Esophagus mucosa (tissue), 1 donor: ENCODE results near the gene HS6ST3. TPM values are rescaled to one million over a fixed set of nuclear protein-coding genes. Genes with fewer than 3 reads are reported as not detected.

Source experiments
- ATAC-seq: fragments of 200-7000 bp; cut with Tn5 transposase; one replicate; pipeline ENCODE4 v1.9.1; 2020
- total RNA-seq: library from RNA; stranded (reverse); gene quantifications from one replicate; pipeline ENCODE4 v1.2.4, GENCODE V29; 2023
- donor health status: DM: yes; HTN: yes; CAD: no.

Gene HS6ST3
- total RNA-seq, 1 donor from 2014 or later, result not detected

DNA sequence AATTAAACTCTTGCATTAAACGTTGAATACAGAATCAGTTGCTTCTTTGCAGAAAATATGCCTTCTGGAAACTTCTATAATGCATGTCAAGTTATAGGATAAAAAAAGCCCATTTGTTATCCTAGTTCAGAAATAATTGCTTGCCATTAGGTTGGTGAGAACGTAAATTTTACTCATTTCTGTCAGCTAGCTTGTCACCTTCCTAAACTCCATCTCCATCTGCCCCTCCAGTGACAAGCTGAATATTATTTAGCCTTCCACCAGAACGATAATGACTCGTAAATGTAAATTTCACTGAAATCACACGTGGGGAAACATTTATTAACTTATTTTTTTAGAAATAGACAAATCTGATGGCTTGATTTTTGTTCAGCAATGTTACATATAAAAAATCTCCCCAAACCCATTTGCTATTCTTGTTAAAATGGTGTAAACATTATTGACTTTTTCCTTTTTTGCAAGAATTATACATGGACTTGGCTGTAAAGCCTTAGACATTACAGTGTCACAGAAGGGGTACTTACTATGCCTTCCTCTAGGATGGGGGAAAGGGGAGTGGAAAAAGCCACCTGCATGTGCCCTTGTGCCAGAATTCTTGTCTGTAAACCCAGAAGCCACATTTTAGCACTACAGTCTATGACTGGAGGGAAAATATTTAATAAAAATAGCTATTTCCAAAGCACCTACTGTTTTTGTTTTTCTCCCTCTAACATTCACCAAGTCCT is 577.5 kb downstream of the HS6ST3 start:
- ATAC-seq, result no peak

DNA sequence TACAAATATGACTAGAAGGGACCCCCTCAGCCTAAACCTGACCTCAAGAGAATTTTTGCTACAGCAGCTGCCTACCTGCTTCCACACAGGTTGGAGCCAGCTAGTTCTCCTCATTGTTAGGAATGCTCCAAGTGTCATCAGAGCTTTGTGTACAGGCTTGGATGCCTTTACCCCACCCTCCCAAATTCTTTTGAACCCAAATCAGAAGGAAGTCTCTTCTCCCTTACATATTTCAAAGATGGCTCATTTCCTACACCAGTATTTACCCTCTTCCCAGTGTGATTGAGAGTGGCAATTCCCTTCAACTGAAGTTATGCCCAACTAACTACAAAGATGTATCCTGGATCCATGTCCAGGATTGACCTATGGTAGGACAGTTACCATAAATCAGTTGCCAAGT is 581.2 kb downstream of the HS6ST3 start:
- no peak for ATAC-seq

DNA sequence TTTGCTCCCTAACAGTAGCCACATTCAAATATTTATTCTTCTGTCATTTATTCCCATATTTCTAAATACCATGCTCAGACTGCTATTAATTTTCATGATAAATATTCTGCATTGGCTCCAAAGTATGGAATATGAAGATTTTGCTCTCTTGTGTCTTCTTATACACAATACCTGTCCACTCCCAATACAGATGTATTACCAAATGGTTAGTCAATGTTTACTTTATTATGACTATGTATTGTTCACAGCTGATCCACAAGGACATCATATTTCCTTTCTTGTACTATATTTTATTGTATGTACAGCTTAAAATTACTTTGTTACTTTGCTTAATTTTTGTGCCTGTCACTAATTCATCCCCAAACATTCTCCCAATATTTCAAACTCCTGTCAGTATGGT is 582.1 kb downstream of the HS6ST3 start:
- ATAC-seq, result no peak

DNA sequence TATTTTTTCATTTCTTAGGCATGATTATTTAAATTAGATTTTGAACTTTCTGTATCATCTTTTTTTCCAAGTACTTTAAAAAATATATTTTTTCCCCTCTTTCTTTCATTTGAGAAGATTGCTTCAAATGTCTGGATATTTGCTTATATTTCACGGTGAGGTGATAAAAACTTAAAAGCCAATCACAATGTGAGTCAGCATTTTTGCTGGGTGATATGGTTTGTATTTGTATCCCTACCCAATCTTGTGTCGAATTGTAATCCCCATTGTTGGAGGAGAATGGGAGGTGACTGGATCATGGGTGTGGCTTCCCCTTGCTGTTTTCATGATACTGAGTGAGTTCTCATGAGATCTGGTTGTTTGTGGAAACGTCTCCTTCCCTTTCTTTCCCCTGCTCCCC is 583.9 kb downstream of the HS6ST3 start:
- ATAC-seq, result no peak

DNA sequence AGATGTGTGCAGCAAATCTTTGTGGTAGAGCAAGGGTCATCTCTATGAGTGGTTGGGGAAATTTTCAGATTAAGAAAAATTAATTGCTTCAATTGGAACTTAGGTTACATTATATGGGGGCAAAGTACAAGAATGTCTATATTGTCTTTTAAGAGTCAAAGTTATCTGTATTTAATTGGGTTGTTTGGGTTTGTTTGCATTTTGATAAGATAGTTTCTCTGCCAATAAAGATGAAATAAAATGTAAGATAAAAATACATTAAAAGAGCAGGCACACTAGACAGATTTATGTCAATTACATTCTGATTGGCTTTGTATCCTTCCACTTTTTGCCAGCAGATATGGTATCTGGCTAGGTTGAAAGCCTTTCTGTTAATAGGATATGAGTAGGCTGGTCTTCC is 587.1 kb downstream of the HS6ST3 start:
- ATAC-seq, result no peak

DNA sequence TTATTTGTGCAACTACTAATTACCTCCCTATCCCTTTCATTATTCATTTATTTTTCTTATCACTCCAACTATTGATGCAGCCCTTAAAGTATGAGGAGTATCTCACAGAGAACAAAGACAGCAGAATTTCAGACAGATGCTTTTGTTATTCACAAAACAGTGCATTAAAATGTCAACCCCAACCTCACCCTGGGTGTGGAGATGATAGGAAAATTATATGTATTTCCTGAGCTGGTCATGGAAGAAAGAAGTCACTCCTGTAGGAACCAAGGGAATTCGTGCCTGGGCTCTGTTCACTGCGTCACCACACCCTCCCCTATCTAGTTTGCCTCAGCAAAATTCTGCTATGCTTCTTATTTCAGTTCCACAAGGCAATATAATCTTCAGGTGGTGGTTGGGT is 588.9 kb downstream of the HS6ST3 start:
- ATAC-seq, result no peak

DNA sequence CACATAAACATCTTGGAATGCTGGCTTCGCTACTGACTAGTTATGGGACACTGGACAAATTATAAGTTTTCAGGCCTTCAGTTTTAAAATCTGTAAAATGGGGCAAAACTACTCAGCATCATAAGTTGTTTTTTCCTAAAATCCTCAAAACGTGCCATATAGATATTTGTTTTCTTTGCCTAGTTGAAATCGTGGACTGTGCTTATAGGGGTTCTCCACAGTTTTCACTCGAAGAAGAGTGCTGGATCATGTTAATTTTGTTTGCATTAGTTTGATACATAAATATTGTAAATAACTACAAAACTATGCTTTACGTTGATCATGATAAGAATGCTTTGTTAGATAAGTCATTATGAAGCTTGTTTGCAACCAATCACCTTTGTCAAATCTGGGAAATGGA is 591.0 kb downstream of the HS6ST3 start:
- ATAC-seq, result no peak

DNA sequence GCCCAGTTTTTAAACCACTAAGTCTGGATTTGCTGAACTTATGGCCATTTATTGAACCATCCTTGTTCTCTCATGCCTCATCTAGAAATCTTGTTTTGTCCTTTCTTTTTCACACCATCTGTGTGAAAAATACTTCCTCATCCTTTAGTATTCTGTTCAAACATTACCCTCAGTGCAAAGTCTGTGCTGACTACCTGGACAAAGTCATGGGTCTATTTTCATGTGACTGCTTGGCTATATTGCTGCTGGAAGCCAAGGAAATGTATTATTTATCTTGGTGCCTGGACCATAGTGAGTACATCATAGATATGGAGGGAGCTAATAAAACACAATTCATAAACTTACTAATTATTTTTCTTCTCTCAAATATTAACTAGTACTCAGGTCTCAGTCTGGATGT is 591.9 kb downstream of the HS6ST3 start:
- no peak for ATAC-seq

DNA sequence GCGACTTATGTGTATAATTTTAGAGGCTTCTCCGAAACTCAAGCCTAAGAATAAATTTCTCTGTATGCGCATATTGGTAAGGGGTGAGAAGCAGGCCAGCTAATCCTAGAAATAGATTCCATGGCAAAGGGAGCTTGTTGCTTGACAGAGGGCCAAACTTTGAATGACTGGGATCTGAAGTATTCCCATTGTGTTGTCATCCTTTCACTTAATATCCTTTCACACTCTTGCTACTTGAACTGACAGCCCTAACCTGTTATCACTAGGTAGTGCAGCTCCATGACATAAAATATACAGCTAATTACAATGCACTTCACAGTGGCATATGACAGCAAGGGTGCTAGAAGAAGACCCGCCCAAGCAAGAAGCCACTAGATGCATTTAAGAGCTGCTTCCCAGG is 594.6 kb downstream of the HS6ST3 start:
- no peak for ATAC-seq

DNA sequence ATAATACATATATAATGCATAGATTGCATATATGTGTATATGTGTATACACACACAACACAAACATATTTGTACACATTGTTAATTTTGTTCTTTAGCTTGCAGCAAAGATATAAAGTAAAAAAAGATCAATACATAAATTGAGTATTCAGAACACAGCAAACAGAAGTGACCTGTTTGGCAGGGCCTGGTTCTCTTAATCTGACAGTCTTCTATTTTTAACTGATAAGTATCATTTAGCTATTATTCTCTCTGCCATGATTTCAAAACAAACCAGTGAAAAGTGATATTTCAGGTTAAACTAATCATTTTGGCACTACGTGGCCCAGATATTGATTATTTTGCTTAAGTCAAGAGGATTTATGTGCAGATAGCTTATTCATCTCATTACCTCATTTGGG is 595.0 kb downstream of the HS6ST3 start:
- ATAC-seq, result no peak

DNA sequence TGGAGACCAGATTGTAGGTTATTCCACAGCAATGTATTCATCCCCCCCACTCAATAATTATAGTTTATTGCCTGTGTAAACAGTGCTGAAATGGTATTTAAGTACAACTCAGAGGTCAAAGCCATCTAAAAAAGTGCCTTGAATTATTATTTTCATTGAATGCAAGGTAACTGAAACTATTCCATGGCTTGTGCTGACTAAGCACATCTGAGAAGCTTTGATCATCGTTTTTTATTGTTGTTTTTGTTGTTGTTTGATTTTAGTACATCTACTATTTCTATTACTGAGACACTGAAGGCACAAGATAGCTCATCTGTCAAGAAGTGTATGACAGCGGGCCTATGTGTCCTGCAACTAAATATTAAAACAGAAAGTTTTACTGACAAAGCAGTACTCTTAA is 596.4 kb downstream of the HS6ST3 start:
- no peak for ATAC-seq

DNA sequence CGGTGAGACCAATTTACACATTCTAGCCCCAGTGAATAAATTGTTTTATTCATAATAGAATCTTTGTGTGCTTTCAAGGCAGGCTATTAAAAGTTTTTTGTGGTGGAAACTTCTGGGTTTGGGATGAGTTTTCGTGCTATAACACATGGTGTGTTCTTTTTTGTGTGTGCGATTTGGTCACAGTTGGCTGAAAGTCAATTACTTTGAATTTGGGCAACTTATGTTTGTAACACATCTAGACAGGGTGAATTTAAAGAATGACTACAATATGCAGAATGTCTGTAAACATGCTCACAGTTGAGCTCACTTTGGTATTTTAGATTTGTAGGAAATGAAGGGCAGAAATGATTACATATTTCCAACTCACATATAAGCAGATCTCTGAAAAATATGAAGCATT is 597.3 kb downstream of the HS6ST3 start:
- ATAC-seq, result no peak

DNA sequence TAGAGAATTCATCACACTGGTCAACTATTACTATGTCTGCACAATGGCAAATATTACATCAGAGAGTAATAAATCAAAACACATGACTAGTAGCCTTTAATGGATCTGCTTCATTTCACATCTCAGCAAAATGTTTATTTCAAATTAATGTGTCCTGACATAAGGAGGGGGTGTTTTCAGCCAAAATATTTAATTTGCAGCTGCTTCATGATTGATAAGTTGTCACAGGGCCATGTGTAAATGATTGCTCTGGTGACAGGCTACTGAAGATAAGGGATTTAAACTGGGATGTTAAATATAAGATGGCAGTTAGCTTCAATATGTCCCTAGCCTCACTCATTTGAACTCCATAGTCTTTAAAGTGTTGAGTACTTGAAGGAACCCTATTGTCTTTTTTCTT is 601.1 kb downstream of the HS6ST3 start:
- no peak for ATAC-seq

DNA sequence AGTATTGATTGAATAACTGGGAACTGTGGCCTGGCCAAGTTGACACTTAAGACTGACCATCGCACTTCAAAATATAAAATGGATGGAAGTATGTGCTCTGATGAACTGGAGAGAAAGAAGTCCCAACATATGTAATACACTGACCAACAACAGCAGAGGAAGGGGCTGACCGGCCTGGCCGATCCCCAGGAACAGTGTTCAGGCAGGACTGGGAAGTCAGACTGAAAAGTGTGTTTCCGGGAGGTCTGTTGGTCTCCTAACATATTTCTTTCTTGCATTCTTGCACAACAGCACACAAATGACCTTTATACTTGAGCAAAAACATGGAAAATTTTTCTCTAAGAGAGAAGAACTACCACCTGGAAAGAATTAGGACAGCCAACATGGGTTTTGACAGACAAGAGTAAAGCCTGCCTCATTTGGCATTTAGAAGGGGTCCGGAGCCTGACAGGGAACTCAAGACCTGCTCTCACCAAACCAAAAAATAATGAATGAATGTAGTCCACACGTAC is 606.5 kb downstream of the HS6ST3 start:
- ATAC-seq, result no peak

DNA sequence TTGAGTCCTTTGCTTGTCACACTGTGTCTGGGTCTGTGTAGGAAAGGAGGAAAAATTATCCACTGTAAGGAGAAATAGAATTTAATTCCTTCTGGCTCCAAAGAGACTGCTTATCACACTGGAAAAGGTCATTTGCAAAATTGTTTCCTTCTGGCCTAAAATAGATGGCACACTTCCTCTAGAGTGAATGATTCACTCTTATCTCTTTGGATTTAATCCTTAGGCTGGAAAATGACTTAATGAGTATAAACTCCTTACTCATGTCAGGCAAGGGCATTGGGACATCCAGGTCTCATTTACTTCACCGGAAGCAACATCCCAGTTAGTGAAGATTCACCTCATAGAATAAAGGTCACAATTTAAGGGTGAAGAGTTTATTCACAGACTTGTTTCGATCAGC is 610.8 kb downstream of the HS6ST3 start:
- ATAC-seq, result no peak

DNA sequence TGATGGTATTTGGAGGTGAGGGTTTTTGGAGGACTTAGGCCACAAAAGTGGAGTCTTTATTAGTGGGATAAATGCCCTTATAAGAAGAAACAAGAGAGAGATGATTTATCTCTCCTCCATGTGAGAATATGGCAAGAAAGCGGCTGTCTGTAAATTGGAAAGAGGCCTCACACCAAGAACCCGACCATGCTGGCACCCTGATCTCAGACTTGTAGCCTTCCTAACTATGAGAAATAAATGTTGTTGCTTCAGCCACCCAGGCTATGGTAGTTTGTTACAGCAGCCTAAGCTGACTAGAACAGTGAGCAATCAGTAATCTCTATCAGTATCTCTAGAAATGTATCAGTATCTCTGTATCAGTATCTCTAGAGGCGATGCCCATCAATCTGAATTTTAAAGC is 617.2 kb downstream of the HS6ST3 start:
- ATAC-seq, result no peak

DNA sequence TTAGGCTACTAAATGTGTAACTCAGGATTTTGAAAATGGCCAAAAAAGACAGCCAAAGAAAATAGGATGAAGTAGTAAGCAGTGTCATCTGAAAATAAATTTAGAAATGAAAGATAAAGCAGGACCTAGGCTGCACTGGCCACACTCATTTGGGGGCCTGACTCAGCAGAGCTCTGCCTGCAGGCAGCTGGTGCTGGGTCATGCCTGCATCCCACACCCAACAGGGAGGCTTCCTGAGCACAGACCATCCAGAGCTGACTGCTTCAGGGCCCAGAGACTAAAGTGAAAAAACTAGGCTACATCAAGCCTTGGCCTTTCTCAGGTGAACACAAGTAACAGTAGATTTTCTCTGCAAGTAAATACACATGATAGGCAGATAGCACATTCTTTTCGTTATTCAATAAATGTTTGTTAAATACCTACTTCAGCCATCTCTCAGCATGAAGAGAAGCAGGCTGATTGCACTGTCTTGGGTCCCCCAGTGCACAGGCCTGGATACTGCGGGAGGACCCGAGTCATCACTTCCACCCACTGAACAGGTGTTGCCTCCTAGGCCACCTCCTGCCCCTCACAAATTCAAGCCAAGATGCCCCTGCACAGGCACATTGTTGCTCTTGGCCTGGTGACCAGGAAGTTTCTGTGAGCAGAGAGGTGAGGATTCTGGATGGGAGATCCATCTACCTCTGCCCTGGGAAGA is 620.4 kb downstream of the HS6ST3 start:
- ATAC-seq, result no peak

DNA sequence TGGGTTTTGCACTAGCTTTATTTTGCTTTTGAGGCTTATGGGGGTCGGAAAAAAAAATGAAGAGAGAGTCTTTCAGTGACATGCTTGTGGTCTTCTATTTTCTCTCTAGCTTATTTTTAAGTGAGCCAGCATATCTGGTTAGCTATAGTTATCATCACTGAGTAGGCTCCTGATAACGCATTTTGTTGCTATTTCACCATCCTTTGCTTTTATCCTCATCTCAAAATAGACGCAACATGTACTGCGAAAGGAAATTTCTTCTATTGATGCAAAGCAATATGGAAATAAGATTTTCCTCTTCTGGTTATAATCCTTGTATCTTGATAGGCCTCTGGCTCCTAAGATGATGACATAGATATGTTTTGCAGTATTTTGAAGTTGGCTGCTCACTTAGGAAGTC is 630.5 kb downstream of the HS6ST3 start:
- no peak for ATAC-seq

DNA sequence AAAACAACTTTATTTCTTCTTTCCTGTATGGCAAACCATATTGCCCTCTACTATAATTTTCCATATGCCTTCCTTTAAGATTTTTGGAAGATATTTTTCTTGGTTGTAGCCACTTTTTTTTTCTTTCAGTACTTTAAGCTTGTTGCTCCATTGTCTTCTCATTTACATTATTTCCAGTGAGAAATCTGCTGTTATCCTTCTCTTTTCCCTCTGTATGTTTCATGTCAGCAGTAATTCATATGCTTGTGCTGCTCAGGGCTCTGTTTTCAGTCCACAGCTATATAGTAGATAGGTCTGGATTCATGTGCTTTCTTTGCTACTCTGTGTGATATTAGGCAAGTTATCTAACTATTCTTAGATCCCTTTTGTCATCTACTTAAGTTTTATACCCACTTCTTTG is 636.7 kb downstream of the HS6ST3 start:
- no peak for ATAC-seq

DNA sequence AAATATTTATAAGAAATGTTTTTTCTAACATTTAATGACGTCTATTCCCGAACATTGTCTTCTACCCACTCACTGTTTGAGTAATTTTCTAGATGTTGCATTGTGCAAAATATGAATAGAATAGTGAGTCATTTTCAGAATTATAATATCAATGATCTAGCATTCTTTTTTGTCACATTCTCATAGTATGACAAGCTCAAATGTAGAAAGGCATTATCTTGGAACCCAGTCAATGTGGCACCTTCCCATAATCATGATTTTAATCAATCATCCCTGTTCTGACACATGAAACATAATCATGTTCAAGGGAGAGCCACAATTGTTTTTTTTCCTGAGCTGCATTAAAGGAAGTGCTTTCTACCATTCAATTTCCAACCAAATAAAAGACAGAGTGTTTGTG is 638.6 kb downstream of the HS6ST3 start:
- ATAC-seq, result no peak

DNA sequence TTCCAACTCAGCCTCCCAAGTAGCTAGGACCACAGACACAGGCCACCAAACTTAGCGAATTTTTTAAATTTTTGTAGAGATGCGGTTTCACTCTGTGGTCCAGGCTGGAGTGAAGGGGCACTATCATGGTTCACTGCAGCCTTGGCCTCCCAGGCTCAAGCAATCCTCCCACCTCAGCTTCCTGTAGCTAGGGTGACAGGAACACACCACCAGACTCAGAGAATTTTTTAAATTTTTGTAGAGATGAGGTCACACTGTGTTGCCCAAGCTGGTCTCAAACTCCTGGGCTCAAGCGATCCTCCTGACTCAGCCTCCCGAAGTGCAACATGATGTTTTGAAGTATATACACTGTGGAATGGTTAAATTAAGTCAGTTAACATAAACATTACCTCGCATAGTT is 640.8 kb downstream of the HS6ST3 start:
- no peak for ATAC-seq

DNA sequence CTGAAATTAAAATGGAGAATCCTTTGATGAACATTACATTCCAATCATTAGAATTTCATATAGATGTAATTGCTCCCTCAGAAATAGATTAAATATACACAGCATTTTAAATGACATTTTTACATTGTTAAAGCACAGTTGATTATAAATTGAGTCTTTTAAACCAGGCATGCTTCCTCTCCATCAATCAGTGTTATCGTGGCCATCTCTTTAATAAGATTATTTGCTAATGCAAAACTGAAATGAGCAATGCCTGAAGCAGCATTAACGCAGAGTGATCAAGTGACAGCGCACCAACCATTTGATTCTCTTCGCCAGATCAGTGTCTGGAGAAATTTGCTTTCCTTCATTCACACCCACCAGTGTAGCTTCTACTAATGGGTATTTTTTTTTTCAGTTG is 644.6 kb downstream of the HS6ST3 start:
- ATAC-seq, result no peak

DNA sequence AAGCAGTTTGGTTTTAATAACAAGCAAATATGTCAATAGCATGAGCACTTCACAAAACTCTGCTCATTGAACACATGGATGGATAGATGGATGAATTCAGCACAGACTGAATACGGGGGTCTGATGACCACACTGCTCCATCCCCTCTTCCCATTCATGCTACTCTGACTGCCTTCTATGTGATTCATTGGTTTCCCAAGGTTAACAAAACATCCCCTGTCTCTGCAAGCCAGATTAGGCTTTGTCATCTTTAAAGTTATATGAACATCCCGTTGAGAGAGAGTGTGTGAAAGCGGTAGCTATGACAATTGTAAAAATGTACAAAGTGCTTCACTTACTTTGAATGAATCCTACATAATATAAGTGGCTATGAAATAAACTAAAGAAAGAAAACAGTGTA is 651.9 kb downstream of the HS6ST3 start:
- ATAC-seq, result no peak

DNA sequence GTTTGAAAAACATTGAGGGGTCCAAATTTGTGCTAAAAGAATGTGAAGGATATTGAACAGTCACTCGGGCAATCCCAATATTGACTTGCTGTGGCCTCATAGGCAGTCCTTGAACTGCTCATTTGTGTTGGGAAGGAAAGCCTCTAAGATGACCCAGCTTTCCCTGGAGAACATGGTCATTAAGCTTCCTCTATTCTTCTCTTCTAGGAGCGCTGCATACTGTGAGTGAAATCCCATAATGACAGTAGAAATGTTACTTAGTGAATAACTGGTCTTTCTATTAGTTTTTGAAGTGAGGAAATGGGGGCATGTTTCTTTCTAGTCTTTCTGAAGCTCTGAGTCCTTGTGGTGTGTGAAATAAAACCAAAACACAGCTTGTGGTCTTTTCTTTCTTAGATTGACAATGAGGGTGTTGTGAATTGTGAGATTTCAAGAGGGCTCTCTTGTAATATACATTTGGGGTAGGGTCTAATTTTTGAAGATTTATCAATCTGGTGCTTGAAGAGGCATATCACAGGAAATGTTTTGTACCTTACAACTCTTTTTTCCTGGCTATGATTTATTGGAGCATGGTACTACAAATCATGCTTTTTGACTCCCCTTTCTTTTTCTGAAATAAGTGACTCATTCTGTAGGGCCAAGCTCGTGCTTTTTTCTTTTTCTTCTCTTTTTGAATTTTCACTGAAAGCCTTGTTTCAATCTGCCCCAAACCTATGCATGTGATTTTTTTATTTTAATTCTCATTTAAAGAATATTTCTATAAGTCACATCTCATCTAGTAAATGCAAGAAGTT is 653.6 kb downstream of the HS6ST3 start:
- no peak for ATAC-seq
